NCI-H1417 (cell line): ENCODE measurements around the gene GGT1.
"Not testable (repeated sequence)": the region's sequence is repeated elsewhere in the genome, so short reads cannot be mapped to it uniquely, and the experiment has no call there.

Experiments
- DNase-seq, 3 experiments: peaks; one replicate each; lab custom pipeline; 2025; lab: John Stamatoyannopoulos, UW

GGT1 gene

GRCh38 chr22:24642307-24642706, 39.3 kb downstream of the GGT1 start:
- DNase-seq: not testable (repeated sequence)

DNA sequence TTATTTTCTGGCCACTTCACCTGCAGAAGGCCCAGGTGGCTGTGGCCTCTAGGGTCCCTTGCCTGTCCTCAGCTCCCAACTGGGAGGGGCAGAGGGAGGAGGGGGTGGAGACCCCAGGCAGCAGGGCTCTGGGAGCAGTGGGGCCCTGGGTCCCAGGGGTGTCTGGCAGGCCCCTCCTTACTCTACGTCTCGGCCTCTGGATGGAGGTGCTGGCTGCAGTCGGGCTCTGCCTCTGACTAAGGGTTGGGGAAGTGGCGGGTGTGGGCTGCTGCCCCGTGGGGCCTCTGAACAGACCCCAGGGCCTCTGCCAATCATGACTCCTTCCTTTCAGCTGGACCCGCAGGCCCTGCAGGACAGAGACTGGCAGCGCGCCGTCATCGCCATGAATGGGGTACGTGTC, 41.4 kb downstream of the GGT1 start:
- DNase-seq: not testable (repeated sequence)

GRCh38 chr22:24645408-24646399, 42.7 kb downstream of the GGT1 start:
- DNase-seq: not testable (repeated sequence)

DNA sequence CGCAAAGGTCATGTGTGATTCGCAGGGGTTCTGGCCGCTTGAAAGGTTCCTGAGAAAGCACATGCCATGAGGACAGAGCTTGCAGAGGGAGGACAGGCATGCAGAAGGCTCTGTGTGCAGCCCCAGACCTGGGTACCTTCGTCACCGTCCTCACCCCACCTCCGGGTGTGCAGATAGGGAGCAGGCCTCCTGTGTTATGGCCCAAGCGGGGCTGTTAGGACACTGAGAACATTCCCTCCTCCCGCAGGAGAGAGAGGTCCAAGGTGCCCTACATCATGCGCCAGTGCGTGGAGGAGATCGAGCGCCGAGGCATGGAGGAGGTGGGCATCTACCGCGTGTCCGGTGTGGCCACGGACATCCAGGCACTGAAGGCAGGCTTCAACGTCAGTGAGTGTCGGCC, 43.8 kb downstream of the GGT1 start:
- DNase-seq: not testable (repeated sequence)

DNA sequence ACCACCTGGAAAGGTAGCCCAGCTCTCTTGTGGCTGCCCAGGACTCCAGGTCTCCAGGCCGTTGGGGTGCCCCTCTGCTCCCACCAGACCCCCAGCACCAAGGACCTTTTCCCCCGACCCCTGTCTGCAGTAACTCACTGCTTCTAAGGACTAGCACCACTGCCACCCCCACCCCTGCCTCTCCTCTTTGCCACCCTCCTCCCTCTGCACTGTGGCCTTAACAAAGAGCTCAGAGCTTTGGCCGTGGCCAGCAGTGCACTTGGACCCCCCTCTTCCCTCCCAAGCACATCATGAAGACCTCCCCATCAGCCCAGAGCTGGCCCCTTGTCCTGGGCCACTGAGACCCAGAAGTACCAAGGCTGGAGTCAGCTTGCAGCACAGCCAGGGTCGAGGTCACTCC, 46.4 kb downstream of the GGT1 start:
- not testable (repeated sequence) for DNase-seq

- not testable (repeated sequence) for DNase-seq
These were observed 47.9 kb downstream of the GGT1 start for GRCh38 chr22:24650884-24651283.

- DNase-seq: not testable (repeated sequence)
These were observed 62.4 kb downstream of the GGT1 start for GRCh38 chr22:24665395-24665794.

GRCh38 chr22:24667904-24668303, 64.9 kb downstream of the GGT1 start:
- not testable (repeated sequence) for DNase-seq

GRCh38 chr22:24672532-24672931, 69.5 kb downstream of the GGT1 start:
- not testable (repeated sequence) for DNase-seq
